ENCODE measurements around the gene ADCYAP1R1.

The ADCYAP1R1 gene

DNA sequence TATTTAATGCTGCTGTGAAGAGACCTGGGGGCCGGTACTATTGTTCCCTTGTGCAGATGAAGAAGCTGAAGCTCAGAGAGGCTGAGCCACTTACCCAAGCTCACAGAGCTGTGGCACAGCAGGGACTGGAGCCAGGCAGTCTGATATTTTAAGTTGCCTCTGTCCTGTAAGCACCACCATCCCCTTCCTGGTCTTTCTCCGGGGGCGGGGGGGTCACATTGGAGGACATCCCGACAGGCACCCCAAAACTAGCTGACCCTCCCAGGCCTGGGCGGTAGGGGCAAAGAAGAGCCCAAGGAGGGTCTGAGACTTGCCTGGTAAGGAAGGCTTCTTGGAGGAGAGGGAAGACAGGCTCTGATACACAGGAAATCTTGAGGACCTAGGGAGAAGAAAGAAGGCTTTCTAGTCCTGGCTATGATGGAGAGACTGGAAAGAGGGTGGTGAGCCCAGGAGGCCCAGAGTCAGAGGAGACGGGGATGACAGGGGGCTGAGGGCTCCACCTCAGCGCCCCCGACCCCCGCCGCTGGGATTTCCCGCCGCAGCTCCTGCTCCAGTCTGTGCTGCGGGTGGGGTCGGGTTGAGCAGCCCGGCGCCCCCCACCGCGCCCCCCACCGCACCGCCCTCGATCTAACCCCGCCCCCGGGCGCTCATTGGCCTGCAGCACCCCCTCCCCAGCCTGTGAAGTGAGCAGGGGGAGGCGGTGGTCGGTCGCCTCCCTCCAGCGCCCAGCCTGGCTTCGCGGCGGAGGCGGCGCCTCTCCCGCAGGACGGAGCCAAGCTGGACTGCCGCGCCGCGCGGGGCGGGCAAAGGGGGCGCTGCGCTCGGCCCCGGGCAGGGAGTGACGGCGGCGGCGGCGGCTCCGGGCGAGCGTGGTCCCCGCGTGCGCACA lies at the start of gene ADCYAP1R1:
ADCYAP1R1 (plus strand) TSS at position 711 of the 889 bp plus-strand sequence. CDS start 10,957 bp downstream, outside the sequence.
- no peak for DNase-seq

DNA sequence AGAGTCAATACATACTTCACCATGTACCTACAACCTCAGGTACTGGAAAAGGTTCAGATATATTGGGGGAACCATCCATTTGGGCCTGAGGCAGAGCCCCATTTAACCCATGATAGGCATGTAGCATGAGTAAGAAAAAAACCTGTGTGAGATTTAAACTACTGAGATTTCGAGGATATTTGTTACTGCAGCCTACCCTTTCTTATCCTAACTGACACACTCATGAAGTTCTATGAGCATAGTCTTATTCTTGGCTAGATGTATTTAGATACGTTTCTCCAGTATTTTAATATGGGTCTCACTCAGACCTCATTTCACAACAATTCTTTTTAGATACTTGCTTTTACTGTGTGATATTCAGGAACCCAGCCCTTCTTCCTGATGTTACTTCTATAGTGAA lies 49.0 kb upstream of the ADCYAP1R1 start:
- DNase-seq: no peak

DNA sequence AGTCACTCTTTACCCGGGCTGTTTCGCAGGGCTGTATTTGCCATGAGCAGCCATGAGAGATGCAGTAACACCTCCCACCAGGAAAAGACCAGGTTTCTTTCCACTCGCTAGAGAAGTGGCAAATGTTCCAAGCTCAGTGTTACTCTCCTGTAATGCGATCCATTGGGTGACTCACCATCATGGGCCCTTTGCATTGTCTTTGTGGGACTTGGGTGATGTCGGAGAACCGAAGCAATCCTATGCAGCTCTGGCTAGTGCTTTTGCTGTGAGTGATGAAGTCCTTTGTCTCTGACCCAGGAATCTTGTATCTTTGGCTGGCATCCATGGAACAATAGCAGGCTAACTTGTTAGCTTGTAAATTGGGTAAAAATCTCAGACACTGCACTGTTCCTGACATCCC lies 48.4 kb upstream of the ADCYAP1R1 start:
- DNase-seq: no peak

DNA sequence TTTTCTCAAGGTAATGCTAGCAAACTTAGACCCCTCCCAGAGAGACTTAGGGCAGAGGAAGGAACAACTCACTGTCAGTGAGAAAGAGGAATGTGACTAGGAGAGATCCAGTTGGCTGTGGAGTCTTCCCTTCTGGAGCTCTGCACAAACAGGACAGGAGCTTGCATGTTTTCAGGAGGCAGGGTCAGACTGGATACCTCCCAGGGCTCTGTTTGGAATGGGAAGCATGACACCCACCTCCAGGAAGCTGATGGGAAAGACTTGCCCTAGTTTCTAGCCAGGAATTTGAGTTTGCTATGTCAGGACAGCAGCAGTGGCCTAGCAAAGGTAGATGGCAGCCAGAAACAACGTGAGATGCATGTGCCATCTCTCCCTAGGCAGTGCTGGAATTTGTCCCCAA lies 47.7 kb upstream of the ADCYAP1R1 start:
- no peak for DNase-seq

DNA sequence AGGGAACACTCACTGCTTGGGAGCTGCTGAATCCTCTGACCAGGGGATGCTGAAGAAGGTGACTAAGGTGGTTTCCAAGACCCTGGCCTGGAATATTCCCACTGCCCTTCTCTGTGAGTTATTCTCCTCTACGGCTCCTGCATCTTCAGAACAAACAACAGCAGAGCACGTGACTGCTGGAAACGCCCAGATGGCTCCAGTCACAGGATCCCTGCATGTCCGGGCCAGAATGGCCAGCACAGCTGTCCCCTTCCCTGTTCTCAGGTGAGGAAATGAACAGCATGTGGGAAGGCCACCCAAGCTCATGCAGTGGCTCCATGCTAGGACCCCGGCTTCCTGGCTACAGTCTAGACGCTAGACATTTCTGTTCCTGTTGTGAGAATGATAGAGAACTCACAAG lies 45.3 kb upstream of the ADCYAP1R1 start:
- no peak for DNase-seq

DNA sequence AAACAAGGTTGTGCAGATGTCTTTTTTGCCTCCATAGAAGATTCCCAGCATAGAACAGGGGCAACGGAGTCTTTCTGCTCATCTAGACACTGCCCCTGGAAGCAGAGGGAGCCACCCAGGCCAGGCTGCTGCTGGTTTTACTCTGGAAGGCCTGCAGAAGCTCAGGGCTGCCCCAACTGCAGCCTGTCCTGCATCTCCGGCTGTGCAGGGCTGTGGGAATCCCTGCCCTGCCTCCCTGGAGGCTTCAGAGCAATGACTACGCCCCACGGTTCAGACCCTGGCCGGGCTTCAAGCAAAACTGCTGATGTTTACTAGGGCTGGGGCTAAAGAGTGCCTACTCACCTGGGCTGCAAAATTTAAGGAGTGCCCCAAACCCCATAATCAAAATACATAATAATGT lies 44.5 kb upstream of the ADCYAP1R1 start:
- DNase-seq: no peak

DNA sequence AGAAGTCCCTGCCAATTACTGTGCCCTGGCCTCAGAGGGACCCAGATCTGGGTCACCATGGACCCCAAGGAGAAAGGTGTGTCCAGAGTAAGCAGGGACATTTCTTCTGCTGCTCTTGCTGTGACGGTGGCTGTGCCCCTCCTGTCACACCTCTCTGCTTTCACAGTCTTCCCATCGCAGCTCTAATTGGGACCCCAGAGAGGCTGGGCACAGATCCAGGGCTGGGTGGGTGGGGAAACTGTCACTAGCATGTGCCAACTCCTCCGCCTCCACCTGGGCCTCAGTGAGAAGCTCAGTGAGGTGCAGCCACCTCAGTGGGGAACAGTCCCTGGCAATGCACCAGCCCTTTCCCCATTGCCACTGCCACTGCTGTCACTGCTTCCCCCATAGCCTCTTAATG lies 37.3 kb upstream of the ADCYAP1R1 start:
- no peak for DNase-seq

DNA sequence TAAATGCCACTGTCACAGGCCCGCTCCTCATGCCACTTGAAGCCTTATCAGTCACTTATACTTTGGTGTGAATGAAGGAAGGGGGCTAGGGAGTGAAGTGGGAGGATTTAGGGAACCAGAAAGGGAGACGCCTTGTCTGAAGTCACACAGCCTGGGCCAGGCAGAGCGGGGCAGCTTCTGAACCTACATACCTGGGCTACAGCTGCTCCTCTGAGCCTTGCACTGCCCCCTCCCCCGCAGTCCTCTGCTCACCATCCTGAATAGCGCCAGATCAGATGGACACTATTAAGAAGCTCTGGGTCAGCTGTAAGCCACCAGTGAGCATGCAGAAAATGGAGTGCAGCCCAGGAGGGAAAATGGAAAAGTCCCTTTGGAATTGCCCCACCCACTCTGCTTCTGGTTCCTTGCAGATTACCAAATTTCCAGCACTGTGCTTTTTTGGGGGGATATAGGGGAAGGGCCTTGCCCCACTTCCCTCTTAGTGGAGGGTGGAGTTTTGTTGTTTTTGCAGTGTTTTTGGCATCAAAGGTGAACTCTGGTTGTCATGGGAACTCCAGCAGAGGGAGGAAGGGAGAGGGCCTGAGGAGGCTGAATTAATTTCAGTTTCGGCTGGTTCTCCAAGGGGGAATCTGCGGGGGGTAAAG lies 35.0 kb upstream of the ADCYAP1R1 start:
- no peak for DNase-seq

DNA sequence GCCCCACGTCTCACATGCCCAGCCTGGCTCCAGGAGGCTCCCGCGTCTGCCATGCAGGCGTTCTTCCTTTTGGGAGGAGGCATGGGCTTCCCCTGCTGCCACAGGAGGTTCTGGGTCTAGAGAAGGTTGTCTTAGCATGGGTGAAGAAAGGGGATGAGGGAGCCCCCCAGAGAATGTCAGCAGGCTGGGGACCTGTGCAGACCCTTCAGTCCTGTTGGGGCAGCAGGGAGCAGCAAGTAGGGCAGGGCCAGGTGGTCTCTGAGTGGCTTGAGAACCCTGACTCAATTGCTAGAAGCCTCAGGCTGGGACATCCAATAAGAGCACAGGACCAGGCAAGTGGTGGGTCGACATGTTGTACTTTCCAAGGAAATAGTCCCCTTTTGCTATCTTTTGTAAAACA lies 34.4 kb upstream of the ADCYAP1R1 start:
- DNase-seq: no peak

DNA sequence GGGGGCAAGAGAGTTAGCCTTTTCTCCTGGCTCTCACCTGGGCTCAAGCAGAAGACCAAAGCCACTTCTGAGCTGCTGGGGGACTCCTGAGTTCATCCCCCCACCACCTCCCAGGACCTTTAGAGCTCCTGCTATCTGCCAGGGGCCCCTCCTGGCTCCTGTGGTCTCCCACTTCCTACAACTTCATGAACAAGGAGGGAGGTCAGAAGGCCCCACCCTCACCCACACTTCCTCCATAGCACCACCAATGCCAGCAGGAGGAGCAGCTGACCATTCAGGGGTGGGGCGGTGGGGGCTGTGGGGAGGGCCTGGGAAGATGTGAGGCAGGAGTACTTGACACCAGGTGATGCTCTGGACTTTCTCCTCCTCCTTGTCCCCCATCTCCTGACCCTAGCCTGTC lies 32.6 kb upstream of the ADCYAP1R1 start:
- no peak for DNase-seq

DNA sequence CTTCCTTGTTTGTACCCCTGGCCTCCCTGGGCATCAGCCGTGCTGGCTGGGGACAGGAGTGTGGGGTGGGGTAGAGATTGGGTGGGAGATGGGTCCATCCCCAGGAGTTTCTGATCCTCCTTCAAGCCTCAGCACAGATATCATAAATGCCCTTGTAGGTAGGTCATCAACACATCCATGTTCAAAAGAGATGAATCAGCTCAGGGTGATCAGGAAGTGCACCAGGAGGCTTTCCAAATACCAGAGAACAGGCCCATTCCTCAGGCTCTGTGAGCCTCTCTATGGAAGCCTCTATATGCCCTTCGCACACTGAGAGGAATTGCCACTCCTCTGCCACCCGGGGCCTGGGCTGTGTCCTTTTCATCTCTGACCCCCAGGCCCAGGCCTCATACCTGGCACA lies 31.9 kb upstream of the ADCYAP1R1 start:
- DNase-seq: no peak

DNA sequence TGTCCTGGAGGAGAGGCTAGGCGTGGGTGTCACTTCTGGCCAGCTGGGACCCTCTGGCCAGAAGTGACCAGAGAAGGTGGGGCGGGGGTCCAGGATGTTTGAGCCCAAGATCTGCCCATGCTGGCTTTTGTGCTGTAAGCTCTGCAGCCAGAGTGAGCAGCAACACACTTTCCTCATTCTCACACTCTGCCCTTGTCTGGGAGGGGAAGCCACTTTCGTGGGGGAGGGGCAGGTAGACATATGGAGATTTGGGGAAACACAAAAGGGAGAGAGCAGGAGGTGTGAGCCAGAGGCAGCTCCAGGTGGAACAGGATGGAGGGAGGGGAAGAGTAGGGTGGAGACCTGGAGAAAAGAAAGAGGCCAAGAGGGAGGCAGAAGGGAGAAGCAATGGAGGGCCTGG lies 31.5 kb upstream of the ADCYAP1R1 start:
- no peak for DNase-seq

DNA sequence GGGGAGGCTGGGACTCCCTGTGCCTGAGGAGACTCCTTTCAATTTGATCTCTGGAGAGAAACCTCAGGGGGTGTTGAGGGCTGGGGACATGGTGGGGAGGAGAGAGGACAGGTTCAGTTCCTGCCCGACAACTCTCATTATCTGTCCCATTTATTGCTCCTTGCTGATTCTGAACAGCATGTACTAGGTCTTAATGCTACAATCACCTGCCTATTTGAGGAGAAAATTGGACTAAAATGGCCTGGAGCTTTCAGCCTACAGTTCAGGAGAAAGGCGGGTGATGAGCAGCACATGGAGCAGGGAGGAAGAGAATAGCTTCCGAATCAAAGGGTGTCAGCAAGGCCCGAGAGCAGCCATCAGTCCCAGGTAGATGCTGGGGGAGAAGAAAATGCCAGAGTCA lies 30.0 kb upstream of the ADCYAP1R1 start:
- DNase-seq: no peak

DNA sequence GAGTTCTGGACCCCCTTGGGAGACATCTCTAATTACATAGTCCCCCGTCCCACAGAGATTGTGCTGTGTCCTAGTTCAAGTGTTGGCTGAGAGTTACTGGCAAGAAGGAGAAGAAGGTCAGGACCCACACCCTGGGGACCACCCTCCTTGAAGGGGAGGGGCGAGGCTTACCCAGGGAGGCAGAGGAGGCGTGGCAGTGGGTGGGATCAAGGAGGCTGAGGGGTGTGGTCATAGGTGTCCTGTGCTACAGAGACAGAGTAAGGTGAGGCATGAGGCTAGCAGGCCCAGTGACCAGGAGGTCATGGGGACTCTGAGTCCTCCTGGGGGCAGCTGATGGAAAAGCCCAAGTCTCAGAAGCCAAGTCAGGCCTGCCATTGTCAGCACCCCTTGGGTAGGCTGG lies 29.4 kb upstream of the ADCYAP1R1 start:
- no peak for DNase-seq

DNA sequence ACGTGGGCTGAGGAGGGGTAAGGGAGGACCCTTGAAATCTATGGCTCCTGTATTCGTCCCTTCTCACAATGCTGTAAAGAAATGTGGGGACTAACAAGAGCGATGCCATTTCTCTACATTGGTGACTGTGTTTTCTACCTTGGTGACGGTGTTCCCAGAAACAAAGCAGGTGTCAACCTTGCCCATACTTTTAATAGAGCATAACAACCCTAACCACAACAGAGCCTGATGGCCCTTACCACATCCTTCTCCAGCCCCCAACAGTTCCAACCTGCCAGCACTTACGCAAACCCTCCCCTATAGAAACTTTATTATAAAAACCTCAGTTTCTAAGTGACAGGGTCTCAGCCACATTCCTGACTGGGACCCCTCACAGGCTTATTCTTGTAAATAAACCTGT lies 28.2 kb upstream of the ADCYAP1R1 start:
- DNase-seq: no peak

DNA sequence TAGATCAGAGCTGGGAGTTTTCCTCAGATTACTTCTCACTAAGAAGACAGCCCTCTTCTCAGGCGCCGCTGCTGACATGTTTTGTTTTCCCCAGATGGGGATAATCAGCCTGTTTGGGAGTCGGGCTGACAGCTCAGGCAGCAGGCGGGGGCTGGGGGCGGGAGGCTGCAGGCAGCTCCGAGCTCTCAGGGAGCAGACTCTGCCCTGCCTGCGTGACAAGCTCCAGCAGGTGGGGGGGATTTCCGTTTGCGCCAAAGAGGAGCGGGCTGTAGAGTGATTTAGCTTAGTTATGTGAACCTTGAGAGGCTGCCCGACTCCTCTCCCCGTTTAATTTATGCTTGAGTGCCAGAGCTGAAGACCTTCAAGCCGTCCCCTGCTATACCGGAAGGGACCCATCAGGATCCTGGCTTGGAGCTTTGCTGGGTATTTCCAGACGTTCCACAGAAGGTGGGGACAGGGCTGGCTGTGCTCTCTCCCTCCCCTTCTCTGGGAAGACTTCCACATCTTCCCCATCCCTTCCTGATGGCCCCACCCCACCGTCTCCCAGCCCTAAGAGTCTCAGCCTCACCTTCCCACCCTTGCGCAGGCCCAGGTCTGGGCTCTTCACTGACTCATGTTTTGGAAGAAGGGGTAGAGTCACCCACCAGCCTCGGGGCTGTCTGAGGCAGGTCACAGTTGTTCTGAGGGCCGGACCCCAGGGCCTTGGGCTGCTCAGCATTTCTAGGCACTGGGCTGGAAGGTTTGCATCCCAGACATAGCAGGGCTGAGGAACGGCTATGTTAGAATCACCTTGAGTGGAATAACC lies 24.7 kb upstream of the ADCYAP1R1 start:
- DNase-seq: no peak

DNA sequence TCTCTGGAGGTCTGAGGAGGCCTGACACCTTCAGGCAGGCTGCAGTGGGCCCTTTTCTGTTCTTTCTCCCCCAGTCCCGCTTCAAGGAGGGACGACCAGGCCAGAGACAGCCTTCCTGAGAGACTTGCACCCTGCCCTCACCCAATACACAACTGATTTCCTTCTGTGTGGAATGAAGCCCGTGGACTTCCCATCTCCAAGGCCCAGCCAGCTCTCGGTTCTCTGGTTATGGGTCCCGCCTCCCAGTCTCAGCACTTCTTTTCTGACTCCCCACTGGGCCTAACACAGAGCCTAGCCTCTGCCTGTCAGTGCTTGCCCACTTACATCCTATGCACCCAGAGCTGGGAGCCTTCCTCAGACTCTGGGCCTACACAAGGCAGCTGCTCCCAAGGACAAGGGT lies 24.1 kb upstream of the ADCYAP1R1 start:
- DNase-seq: no peak

DNA sequence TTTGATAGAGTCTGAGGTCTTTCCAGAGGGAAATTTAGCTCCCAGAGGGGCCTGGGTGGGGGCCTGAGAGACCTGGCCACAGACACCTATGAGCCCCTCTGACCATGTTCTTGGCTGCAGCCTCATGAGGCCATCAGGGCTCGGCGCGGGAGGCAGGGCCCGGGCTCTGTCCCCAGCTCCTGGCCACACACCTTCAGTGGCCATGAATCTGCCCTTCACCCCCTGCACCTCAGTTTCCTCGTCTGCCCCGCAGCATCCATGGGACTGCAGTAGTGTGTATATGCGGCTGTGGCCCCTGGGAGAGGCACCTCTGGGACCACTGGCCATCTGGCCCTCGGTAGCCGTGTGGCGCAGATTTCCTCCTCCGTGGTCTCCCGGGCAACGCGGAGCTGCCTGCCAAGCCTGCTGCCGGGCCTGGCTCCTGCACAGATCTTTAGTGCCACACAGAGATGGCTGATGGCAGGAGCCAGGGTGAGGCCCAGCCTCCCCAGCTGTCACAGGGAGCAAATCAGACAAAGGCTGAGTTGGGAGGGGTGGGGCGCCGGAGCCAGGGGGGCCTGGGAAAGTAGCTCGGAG lies 23.6 kb upstream of the ADCYAP1R1 start:
- no peak for DNase-seq

DNA sequence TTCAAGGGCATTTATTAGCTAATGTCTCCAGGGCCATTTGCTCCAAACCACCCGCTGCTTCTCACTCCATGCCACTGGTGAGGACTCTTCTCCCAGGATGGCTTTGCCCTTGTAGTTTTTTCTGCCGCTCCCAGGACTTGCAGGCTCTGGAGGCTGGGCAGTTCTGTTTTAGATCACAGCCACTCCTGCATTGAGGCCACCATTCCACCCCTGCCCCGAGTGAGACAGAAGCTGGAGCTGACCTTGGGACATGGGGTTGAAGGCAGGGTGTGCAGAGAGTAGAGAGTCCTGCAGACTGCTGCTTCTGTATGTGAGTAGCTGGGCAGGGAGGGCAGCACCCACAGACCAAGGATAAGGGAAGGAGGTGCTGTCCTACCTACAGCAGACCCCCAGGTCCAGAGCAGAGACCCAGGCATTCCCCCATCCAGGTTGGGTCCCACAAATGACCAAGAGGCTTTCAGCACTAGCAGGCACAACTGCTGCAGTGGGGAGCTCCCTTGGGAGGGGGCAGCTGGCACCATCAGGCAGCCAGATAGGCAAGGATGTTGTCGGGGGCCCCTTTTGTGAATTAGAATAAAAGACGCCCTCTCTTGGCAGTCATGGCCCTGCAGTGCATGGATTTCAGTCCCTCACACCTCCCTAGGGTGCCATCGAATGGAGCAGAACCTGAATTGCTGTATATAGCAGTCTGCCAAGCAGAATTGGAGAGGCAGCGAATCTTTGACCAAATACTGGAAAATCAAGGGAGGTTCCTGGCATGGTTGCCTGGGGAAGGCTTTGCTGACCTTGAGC lies 22.7 kb upstream of the ADCYAP1R1 start:
- no peak for DNase-seq

DNA sequence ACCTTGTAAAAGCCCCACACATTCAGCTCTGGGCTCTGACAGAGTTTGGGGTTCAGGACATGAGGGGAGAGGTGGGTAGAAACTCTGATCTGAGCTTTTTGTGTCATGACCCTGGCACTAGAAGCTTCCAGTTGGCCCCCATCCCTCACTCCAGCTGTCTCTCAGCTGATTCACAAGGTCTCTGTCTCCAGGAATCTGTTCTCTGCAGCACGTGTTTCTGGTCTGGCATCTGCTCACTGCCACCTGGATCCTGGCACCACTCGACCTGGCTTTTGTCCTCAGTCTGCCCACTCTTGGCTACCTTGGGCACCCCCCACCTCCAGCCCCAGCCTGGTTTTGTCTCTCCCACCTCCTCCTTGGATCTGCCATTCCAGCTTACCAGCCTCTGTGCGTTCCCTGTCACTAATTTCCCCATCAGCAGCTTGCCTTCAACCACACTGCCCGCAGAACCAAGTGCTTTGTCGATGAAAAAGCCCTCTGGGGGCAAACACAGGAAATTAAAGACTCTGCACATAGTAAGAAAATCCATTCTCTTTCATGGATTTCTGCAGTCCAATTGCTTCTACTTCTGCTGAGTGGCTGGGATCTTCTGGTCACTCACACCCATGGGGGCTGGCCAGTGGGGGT lies 18.3 kb upstream of the ADCYAP1R1 start:
- DNase-seq: no peak

DNA sequence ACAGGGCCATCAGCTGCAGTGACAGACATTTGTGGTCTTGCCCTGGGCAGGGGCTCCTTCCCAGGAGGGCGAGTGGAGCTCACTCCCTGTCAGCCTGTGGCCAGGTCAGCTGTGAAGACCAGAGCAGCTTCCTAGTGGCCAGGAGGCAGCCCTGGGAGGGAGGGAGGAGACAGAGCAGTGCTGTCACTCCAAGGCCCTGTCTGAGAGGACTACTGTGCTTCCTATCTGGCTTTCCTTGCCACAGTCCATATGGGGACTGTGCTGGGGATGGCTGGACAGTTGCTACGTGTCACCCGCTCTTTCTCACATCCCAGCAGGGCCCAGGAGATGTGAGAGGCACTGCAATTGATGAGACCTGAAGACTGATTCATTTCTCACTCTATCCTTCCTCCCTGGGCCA lies 15.2 kb upstream of the ADCYAP1R1 start:
- DNase-seq: no peak

DNA sequence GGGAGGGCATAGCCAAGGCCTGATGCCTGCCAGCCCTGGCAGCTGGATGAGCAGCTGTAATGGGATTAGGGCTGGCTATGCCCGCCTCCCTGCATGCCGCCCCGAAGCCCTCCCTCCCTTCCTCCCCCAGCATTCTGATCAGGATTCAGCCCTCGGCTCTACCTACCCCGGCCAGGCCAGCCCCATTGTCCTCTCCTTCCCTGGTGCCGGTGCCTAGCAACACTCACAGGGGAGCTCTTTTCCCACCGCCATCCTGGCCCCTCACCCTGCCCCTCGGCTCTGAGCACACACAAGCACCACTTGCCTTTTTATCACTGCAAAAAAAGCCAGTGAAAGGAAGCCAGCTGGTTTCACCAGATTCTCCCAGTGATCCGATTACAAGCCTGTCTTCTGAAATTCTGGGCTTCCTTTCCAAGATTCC lies 9.0 kb upstream of the ADCYAP1R1 start:
- no peak for DNase-seq

All from NCI-H1048 (cell line).